ENCODE measurements around the gene PLA2G6. TPM values are rescaled to one million over a fixed set of nuclear protein-coding genes. Genes with fewer than 3 reads are reported as not detected.
"Not testable (repeated sequence)": the region's sequence is repeated elsewhere in the genome, so short reads cannot be mapped to it uniquely, and the experiment has no call there.

PLA2G6 gene
- polyA plus RNA-seq, 2 of the 4 experiments (the other 2 are of a cell fraction), result 7.4 to 7.6 TPM

GRCh38 chr22:38184788-38185187 is 3.2 kb upstream of the PLA2G6 start (continued):
- TF ChIP-seq, protein P1, sequence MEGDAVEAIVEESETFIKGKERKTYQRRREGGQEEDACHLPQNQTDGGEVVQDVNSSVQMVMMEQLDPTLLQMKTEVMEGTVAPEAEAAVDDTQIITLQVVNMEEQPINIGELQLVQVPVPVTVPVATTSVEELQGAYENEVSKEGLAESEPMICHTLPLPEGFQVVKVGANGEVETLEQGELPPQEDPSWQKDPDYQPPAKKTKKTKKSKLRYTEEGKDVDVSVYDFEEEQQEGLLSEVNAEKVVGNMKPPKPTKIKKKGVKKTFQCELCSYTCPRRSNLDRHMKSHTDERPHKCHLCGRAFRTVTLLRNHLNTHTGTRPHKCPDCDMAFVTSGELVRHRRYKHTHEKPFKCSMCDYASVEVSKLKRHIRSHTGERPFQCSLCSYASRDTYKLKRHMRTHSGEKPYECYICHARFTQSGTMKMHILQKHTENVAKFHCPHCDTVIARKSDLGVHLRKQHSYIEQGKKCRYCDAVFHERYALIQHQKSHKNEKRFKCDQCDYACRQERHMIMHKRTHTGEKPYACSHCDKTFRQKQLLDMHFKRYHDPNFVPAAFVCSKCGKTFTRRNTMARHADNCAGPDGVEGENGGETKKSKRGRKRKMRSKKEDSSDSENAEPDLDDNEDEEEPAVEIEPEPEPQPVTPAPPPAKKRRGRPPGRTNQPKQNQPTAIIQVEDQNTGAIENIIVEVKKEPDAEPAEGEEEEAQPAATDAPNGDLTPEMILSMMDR (IDR thresholded peaks at IDR 0.05), result no peak

DNA sequence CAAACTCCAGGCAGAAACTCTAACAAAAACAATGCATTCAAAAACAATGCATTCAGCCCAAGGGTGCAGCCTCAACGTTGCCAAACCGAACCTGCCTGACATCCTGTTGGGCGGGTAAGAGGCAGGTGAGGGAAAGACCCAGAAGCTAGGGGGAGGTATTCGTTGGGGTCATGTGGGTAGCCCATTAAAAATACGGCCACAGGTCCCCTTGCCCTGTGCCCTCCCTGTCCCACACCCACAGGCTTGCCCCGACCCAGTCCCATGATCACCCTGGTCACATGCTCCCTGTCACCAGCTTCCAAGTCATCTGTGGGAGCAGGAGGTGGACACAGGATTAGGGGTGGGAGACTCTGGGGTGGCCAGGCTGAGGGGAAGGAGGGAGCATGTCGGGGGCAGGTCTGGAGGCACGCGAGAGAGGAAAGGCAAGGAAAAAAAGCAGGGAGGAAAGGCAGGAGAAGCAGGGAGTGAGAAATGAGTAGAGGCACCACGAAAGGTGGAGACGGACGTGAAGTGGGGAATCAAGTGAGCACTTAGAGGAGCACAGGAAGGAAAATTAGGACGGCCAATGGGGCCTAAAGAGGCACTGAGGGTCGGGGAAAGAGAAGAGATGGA is 683 bp downstream of the PLA2G6 start:
- WGBS (ENCODE audit: missing lambda C conversion rate), result 24% methylated on average over 12 of the region's 14 CpGs
- Histone ChIP-seq H3K4me2 (peak overlapping the region; percentile 89), H3K9me3 (no peaks in the 10 kb centered on the region), H3K4me3 (peak overlapping the region; percentile 58), H3K4me1 (peaks cover 42% of the 10 kb centered on the region), H3K27ac (peak overlapping the region; percentile 92 to 94)
- ChIA-PET POLR2A (interaction anchor here (0.7 to 1.7 kb wide), 3 partner anchors 11 to 35 kb away, joined by 3 to 14 read pairs (median 5); partner anchors contain the start of gene MAFF), CTCF (interaction anchor here (0.6 to 3.6 kb wide), 4 partner anchors 19 to 172 kb away, joined by 3 to 19 read pairs (median 3); no protein-coding TSS in a partner anchor)
- ATAC-seq (peak; percentile 4 to 15; a peak in 3 of 6 replicates), FAIRE-seq (no peak), DNase-seq (ENCODE audit: low read depth in 1 of 2, low spot score in 1 of 2) (no peak)
- no peak for TF ChIP-seq ZNF302 (CRISPR knock-in tag; IDR thresholded peaks at IDR 0.05)
- TF ChIP-seq HEYL (CRISPR knock-in tag; IDR thresholded peaks at IDR 0.05), result no peak
- TF ChIP-seq NFE2L2 (conservative IDR thresholded peaks at IDR 0.05; ENCODE audit: low read length), result no peak
- TF ChIP-seq, protein P2, sequence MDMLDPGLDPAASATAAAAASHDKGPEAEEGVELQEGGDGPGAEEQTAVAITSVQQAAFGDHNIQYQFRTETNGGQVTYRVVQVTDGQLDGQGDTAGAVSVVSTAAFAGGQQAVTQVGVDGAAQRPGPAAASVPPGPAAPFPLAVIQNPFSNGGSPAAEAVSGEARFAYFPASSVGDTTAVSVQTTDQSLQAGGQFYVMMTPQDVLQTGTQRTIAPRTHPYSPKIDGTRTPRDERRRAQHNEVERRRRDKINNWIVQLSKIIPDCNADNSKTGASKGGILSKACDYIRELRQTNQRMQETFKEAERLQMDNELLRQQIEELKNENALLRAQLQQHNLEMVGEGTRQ (IDR thresholded peaks at IDR 0.05), result peak; percentile 66

DNA sequence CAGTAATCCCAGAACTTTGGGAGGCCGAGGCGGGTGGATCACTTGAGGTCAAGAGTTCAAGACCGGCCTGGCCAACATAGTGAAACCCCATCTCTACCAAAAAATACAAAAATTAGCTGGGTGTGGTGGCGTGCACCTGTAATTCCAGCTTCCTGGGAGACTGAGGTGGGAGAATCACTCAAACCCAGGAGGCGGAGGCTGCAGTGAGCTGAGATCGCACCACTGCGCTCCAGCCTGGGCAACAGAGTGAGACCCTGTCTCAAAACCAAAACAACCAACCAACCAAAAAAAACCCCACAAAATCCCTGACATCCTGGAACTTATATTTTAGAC is 3.1 kb downstream of the PLA2G6 start:
- H3K4me3 ChIP-seq; POLR2A ChIA-PET; DNase-seq (ENCODE audit: low read depth in 1 of 2, low spot score in 1 of 2); H3K9me3 ChIP-seq; FAIRE-seq; ATAC-seq: not testable (repeated sequence)
- WGBS (ENCODE audit: missing lambda C conversion rate), result 93% methylated on average over 6 of the region's 7 CpGs
- CTCF ChIA-PET, result interaction anchor here (1.0 to 3.6 kb wide), 4 partner anchors 59 to 127 kb away, joined by 3 to 19 read pairs (median 4); no protein-coding TSS in a partner anchor
- H3K27ac ChIP-seq, result peak overlapping the region; percentile 92 to 94
- H3K4me1 ChIP-seq, result peaks cover 42% of the 10 kb centered on the region
- H3K4me2 ChIP-seq, result peak overlapping the region; percentile 89; the same call in 2 of the 3 replicates

DNA sequence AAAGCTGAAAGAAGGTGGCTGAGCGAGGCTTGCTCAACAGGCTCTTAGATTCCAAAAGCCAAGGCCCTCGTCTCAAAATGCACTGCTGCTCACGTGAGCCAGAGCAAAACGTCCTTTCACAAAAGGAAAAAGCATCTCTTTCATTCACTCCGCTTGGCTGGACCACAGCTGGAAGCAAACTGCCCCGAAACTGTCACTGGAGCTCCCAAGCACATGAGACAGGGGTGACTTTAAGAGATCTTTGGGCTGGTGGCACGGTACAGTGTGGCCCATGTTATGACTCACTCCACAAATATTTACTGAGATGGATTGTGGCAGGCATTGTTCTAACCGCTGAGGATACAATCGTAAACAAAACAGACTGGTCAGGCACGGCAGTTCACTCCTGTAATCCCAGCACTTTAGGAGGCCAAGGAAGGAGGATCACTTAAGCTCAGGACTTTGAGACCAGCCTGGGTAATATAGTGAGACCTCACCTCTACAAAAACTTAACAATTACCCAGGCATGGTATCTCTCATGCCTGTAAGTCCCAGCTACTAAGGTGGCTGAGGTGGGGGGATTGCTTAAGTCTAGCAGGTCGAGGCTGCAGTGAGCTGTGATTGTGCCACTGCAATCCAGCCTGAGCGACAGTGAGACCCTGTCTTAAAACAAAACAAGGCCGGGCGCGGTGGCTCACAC is 3.6 kb downstream of the PLA2G6 start:
- DNase-seq (ENCODE audit: low read depth in 1 of 2, low spot score in 1 of 2) (peak; percentile 74 to 82), ATAC-seq (peak; percentile 58; a peak in 4 of 6 replicates), FAIRE-seq (no peak)
- ChIA-PET CTCF (interaction anchor here (1.0 to 3.6 kb wide), 5 partner anchors 12 to 126 kb away, joined by 3 to 19 read pairs (median 4); no protein-coding TSS in a partner anchor), POLR2A (no interaction called here)
- Histone ChIP-seq H3K4me1 (peaks cover 44% of the 10 kb centered on the region), H3K4me3 (no peak overlapping the region), H3K27ac (peak overlapping the region; percentile 92 to 94), H3K9me3 (no peaks in the 10 kb centered on the region), H3K4me2 (peak overlapping the region; percentile 89)
- 31% methylated on average over 14 of the region's 15 CpGs for WGBS (ENCODE audit: missing lambda C conversion rate)
- TF ChIP-seq JUNB (IDR thresholded peaks at IDR 0.05), result peak; percentile 24; the same call in 1 of the 2 replicates
- TF ChIP-seq RAD21 (conservative IDR thresholded peaks at IDR 0.05 in 1 of 2, IDR thresholded peaks at IDR 0.05 in 1 of 2), result no peak
- TF ChIP-seq HDAC2 (IDR thresholded peaks at IDR 0.05), result no peak
- TF ChIP-seq, protein P2 (IDR thresholded peaks at IDR 0.05), result no peak
- no peak for TF ChIP-seq NPAS2 (CRISPR knock-in tag; IDR thresholded peaks at IDR 0.05; ENCODE audit: borderline replicate concordance)
- TF ChIP-seq POLR2AphosphoS2 (conservative IDR thresholded peaks at IDR 0.05; ENCODE audit: low read length), result no peak
- TF ChIP-seq NFE2L2 (conservative IDR thresholded peaks at IDR 0.05; ENCODE audit: low read length), result no peak
- TF ChIP-seq, protein P1 (IDR thresholded peaks at IDR 0.05), result no peak
- TF ChIP-seq, protein P3, sequence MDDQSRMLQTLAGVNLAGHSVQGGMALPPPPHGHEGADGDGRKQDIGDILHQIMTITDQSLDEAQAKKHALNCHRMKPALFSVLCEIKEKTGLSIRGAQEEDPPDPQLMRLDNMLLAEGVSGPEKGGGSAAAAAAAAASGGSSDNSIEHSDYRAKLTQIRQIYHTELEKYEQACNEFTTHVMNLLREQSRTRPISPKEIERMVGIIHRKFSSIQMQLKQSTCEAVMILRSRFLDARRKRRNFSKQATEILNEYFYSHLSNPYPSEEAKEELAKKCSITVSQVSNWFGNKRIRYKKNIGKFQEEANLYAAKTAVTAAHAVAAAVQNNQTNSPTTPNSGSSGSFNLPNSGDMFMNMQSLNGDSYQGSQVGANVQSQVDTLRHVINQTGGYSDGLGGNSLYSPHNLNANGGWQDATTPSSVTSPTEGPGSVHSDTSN (IDR thresholded peaks at IDR 0.05), result no peak
- no peak for TF ChIP-seq HOXA7 (CRISPR knock-in tag; IDR thresholded peaks at IDR 0.05)
- TF ChIP-seq EP300 (IDR thresholded peaks at IDR 0.05), result no peak
- peak; percentile 31 for TF ChIP-seq ZFP36 (IDR thresholded peaks at IDR 0.05; ENCODE audit: borderline replicate concordance, partially characterized antibody)
- no peak for TF ChIP-seq TP53 (CRISPR knock-in tag; IDR thresholded peaks at IDR 0.05)
- no peak for TF ChIP-seq BCL3 (IDR thresholded peaks at IDR 0.05)
- TF ChIP-seq JUN (IDR thresholded peaks at IDR 0.05), result no peak
- TF ChIP-seq EHMT2 (IDR thresholded peaks at IDR 0.05; ENCODE audit: low read depth), result no peak
- no peak for TF ChIP-seq CHD4 (IDR thresholded peaks at IDR 0.05; ENCODE audit: borderline replicate concordance)
- TF ChIP-seq GATA3 (IDR thresholded peaks at IDR 0.05; ENCODE audit: borderline replicate concordance), result peak; percentile 44; the same call in 1 of the 2 replicates
